Suprapubic skin (tissue), 4 donors: ENCODE measurements around the gene PKMYT1. TPM values are rescaled to one million over a fixed set of nuclear protein-coding genes. Genes with fewer than 3 reads are reported as not detected.

Experiments used
- DNase-seq, 2 donors: peaks; one replicate each; pipeline ENCODE4 v3.0.0-alpha.2; 2019; ENCODE audit warnings: low spot score in 2 of 2
- H3K27ac ChIP-seq: fragments of 200-600 bp; sonication (generic); one replicate; pipeline ENCODE4 v1.5.1; 2019
- H3K27me3 ChIP-seq: fragments of 200-600 bp; sonication (generic); one replicate; pipeline ENCODE4 v1.5.1; 2019
- H3K36me3 ChIP-seq: fragments of 200-600 bp; sonication (generic); one replicate; pipeline ENCODE4 v1.5.1; 2019
- H3K4me1 ChIP-seq: fragments of 200-600 bp; sonication (generic); one replicate; pipeline ENCODE4 v1.5.1; 2019
- H3K4me3 ChIP-seq: fragments of 200-600 bp; sonication (generic); one replicate; pipeline ENCODE4 v1.5.1; 2019; ENCODE audit warnings: mild to moderate bottlenecking
- H3K9me3 ChIP-seq: fragments of 200-600 bp; sonication (generic); one replicate; pipeline ENCODE4 v1.5.1; 2019
- EP300 ChIP-seq: sonication (generic); formaldehyde crosslinking; IDR thresholded peaks from one replicate; pipeline ENCODE4 v1.6.1; 2017; ENCODE audit warnings: antibody characterized with exemption
- POLR2A ChIP-seq, 2 donors: fragments of 450-650 bp; IDR thresholded peaks; one replicate each; pipeline ENCODE4 v1.6.1; 2017; ENCODE audit warnings: antibody characterized with exemption in 2 of 2, mild to moderate bottlenecking in 2 of 2, moderate library complexity in 2 of 2
- POLR2AphosphoS5 ChIP-seq, 3 donors: sonication (generic); formaldehyde crosslinking; IDR thresholded peaks; one replicate each; pipeline ENCODE4 v1.6.1; 2017; ENCODE audit warnings: antibody characterized with exemption in 3 of 3
- WGBS: methylation state at CpG from one replicate; pipeline ENCODE4 v1.1.5; 2018; 5-methylcytosine and 5-hydroxymethylcytosine counted together
- total RNA-seq, 4 donors: library from RNA; depleted of rRNA; stranded (reverse); fragments of >200 nt; gene quantifications; one replicate each; pipeline ENCODE4 v1.1.0, GENCODE V29; 2016
- TF ChIP-seq, protein P1 (sequence below), 2 donors: fragments of 200-600 bp in 1 of 2; fragments of 450-650 bp in 1 of 2; sonication (generic) in 1 of 2; IDR thresholded peaks; one replicate each; pipeline ENCODE4 v1.5.1; 2016 to 2019; ENCODE audit warnings: antibody characterized with exemption in 2 of 2, mild to moderate bottlenecking in 1 of 2, moderate library complexity in 1 of 2

PKMYT1 gene
- total RNA-seq, 4 donors from 2014 or later = 1.9 to 6.4 (median 4.7) TPM

DNA sequence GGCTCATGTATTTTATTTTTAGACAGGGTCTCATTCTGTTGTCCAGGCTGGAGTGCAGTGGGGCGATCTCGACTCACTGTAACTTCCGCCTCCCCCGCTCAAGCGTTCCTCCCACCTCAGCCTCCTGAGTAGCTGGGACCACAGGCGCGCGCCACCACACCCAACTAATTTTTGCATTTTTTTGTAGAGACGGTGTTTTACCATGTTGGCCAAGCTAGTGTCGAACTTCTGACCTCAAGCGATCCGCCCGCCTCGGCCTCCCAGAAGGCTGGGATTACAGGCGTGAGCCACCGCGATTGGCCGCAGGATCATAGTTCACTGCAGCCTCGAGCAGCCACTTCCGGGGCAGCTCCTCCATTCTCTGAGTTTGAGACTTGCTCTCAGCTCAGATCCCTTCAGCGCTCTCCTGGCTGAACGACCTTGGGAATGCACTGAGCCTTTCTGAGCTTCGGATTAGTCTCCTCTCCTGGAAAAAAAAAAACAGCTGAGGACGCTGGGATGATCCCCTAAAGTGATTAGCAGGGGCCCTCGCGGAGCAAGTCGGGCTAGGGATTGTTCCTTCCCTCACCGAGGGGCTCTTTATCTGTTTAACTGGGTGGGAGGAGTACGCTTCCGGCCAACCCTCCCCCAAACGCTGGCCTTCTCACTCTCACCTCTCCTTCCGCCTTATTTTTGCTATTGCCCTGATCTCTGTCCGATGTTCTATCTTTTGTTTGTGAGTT is 1.1 kb upstream of the PKMYT1 start:
- H3K36me3 ChIP-seq = no peaks in the 10 kb centered on the region
- peaks cover 39% of the 10 kb centered on the region for H3K4me1 ChIP-seq
- WGBS = 67% methylated on average over 31 of the region's 33 CpGs
- DNase-seq = no peak
- peaks cover 7% of the 10 kb centered on the region for H3K27me3 ChIP-seq
- no peaks in the 10 kb centered on the region for H3K9me3 ChIP-seq
- peak overlapping the region; percentile 80 for H3K4me3 ChIP-seq
- no peak overlapping the region for H3K27ac ChIP-seq
- TF ChIP-seq POLR2AphosphoS5 (IDR thresholded peaks at IDR 0.05) (no peak), EP300 (no peak), POLR2A (IDR thresholded peaks at IDR 0.05) (no peak)
- TF ChIP-seq, protein P1, sequence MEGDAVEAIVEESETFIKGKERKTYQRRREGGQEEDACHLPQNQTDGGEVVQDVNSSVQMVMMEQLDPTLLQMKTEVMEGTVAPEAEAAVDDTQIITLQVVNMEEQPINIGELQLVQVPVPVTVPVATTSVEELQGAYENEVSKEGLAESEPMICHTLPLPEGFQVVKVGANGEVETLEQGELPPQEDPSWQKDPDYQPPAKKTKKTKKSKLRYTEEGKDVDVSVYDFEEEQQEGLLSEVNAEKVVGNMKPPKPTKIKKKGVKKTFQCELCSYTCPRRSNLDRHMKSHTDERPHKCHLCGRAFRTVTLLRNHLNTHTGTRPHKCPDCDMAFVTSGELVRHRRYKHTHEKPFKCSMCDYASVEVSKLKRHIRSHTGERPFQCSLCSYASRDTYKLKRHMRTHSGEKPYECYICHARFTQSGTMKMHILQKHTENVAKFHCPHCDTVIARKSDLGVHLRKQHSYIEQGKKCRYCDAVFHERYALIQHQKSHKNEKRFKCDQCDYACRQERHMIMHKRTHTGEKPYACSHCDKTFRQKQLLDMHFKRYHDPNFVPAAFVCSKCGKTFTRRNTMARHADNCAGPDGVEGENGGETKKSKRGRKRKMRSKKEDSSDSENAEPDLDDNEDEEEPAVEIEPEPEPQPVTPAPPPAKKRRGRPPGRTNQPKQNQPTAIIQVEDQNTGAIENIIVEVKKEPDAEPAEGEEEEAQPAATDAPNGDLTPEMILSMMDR (IDR thresholded peaks at IDR 0.05) = no peak

DNA sequence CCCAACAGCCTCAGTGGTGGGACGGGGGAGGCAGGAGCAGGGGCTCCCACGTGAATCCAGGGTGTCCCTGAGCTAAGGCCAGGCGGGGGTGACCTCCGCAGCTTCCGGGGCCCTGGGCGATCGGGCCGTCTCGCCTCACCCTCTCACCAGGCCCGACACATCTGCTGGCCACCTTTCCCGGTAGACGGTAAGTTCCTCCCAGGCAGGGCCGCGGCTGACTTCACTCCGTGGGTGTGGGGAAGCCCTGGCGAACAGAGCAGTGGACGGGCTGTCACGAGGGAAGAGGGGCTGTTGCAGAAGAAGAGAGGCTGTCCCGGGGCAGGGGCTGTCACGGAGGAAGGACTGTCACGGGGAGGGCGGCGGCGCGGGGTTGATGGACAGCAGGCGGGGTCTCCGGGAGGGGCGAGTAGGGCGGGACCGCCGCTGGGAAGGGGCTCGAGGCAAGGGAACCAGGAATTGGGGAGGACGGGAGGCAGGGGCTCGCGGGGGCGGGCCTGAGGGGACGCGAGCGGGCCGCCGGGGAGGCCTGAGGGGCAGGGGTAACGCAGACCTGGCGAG is 498 bp downstream of the PKMYT1 start:
- Histone ChIP-seq H3K4me1 (peaks cover 28% of the 10 kb centered on the region), H3K36me3 (no peaks in the 10 kb centered on the region), H3K27ac (no peak overlapping the region), H3K9me3 (no peaks in the 10 kb centered on the region), H3K4me3 (peak overlapping the region; percentile 80), H3K27me3 (peaks cover 7% of the 10 kb centered on the region)
- TF ChIP-seq POLR2AphosphoS5 (IDR thresholded peaks at IDR 0.05) = no peak
- no peak for TF ChIP-seq POLR2A (IDR thresholded peaks at IDR 0.05)
- TF ChIP-seq, protein P1 (IDR thresholded peaks at IDR 0.05) = no peak
- no peak for TF ChIP-seq EP300
- 1% methylated on average over 16 of the region's 43 CpGs for WGBS
- DNase-seq = no peak

DNA sequence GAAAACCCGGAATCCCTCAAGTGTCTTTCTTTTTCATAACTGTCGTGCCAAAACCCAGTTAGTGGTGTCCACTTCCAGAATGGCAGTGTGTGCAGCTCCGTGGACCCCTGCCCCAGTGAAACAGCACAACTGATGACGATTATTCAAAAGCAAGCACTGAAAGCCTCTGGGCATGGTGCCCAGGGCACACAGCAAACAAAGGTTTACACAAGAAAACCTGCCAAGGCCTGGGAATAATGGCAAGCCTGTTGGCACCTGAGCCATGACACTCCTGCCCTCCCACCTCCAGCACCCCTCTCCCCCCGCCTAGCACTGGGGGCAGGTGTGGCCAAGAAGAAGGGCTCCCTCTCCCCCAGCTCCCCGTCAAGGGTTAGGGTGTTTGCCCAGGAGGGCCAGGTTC is 2.8 kb downstream of the PKMYT1 start:
- Histone ChIP-seq H3K27ac (no peak overlapping the region), H3K27me3 (peaks cover 7% of the 10 kb centered on the region), H3K4me1 (peaks cover 16% of the 10 kb centered on the region), H3K4me3 (no peak overlapping the region), H3K9me3 (no peaks in the 10 kb centered on the region), H3K36me3 (no peaks in the 10 kb centered on the region)
- no peak for TF ChIP-seq EP300
- no peak for TF ChIP-seq POLR2AphosphoS5 (IDR thresholded peaks at IDR 0.05)
- TF ChIP-seq, protein P1 (IDR thresholded peaks at IDR 0.05) = no peak
- no peak for TF ChIP-seq POLR2A (IDR thresholded peaks at IDR 0.05)
- DNase-seq = no peak
- 70% methylated on average over 5 of the region's 6 CpGs for WGBS

DNA sequence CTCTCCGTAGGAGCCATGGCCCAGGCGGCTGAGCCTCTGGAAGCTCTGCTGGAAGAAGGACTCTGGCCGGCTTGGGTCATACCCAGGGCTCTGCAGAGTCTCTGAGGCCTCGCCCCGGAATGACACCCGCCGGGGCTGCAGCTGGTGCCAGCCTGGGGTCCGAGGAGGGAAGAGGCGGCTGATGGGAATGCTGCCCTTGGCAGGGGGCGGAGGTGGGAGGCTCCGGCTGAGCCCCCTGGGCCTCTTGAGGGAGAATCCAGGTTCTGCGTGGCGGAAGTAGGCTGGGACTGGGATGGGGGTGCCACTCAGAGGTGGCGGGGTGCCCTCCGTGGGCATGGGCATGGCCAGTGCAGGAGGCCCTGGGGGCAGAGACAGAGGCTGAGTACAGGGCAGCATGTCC is 3.6 kb downstream of the PKMYT1 start:
- Histone ChIP-seq H3K4me1 (peaks cover 16% of the 10 kb centered on the region), H3K36me3 (no peaks in the 10 kb centered on the region), H3K9me3 (no peaks in the 10 kb centered on the region), H3K4me3 (no peak overlapping the region), H3K27me3 (peaks cover 7% of the 10 kb centered on the region), H3K27ac (no peak overlapping the region)
- no peak for TF ChIP-seq EP300
- TF ChIP-seq, protein P1 (IDR thresholded peaks at IDR 0.05) = no peak
- TF ChIP-seq POLR2A (IDR thresholded peaks at IDR 0.05) = no peak
- no peak for TF ChIP-seq POLR2AphosphoS5 (IDR thresholded peaks at IDR 0.05)
- DNase-seq = no peak
- WGBS = 85% methylated on average over 5 of the region's 15 CpGs

DNA sequence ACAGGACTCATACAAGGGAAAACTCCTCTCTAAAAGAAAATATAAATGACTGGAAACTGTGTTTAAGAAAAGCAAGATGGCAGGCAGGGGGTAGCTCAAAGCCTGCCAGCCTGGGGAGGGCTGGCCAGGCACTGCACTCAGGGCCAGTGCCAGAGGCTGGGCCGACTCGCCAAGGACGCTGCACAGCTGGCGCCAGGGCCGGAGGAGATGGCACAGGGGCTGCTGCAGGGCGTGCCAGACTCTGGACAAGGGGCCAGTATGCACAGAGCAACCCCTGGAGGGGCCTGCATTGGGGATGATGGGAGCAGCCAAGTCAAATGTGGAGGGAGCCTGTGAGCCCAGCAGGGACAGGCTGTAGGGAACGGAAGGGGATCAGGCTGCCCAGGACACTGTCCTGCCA is 4.0 kb downstream of the PKMYT1 start:
- WGBS = 94% methylated on average over 7 of the region's 7 CpGs
- TF ChIP-seq, protein P1 (IDR thresholded peaks at IDR 0.05) = no peak
- TF ChIP-seq POLR2AphosphoS5 (IDR thresholded peaks at IDR 0.05) (no peak), POLR2A (IDR thresholded peaks at IDR 0.05) (no peak), EP300 (no peak)
- Histone ChIP-seq H3K27ac (no peak overlapping the region), H3K4me1 (peaks cover 15% of the 10 kb centered on the region), H3K27me3 (peaks cover 7% of the 10 kb centered on the region), H3K36me3 (no peaks in the 10 kb centered on the region), H3K4me3 (no peak overlapping the region), H3K9me3 (no peaks in the 10 kb centered on the region)
- DNase-seq = no peak
